Smooth muscle cell (in vitro differentiated cells): Measurements from ENCODE around the gene YIPF3. TPM values are rescaled to one million over a fixed set of nuclear protein-coding genes. Genes with fewer than 3 reads are reported as not detected.
A peak's percentile ranks its signal among the peaks of the same experiment; 100 is the strongest.

Experiments used
- DNase-seq: peaks from one replicate; lab custom pipeline; 2025; ENCODE audit not compliant: unreplicated experiment; lab: John Stamatoyannopoulos, UW
- H2AFZ ChIP-seq: fragments of 200-600 bp; sonication (generic); 2 replicates; pipeline ENCODE4 v1.6.0; 2016; ENCODE audit warnings: antibody characterized with exemption, low read depth, mild to moderate bottlenecking
- H3F3A ChIP-seq: fragments of 200-600 bp; sonication (generic); 2 replicates; pipeline ENCODE4 v1.6.0; 2017; ENCODE audit warnings: antibody characterized with exemption, low read depth
- H3K27ac ChIP-seq: fragments of 200-600 bp; sonication (generic); 2 replicates; pipeline ENCODE4 v1.5.1; 2016; ENCODE audit warnings: low read depth, mild to moderate bottlenecking
- H3K27me3 ChIP-seq: fragments of 200-600 bp; sonication (generic); 2 replicates; pipeline ENCODE4 v1.6.1; 2016; ENCODE audit warnings: low read depth, mild to moderate bottlenecking
- H3K36me3 ChIP-seq: fragments of 200-600 bp; sonication (generic); 2 replicates; pipeline ENCODE4 v1.5.1; 2016; ENCODE audit warnings: low read depth
- H3K4me1 ChIP-seq: fragments of 200-600 bp; sonication (generic); 2 replicates; pipeline ENCODE4 v1.5.1; 2016; ENCODE audit warnings: low read depth
- H3K4me2 ChIP-seq: fragments of 200-600 bp; sonication (generic); 2 replicates; pipeline ENCODE4 v1.6.0; 2016; ENCODE audit warnings: mild to moderate bottlenecking
- H3K4me3 ChIP-seq: fragments of 200-600 bp; sonication (generic); 2 replicates; pipeline ENCODE4 v1.5.1; 2016; ENCODE audit warnings: mild to moderate bottlenecking
- H3K79me2 ChIP-seq: fragments of 200-600 bp; sonication (generic); 2 replicates; pipeline ENCODE4 v1.6.0; 2016; ENCODE audit warnings: low read depth, mild to moderate bottlenecking
- H3K9ac ChIP-seq: fragments of 200-600 bp; sonication (generic); 2 replicates; pipeline ENCODE4 v1.6.0; 2016; ENCODE audit warnings: low read depth
- H3K9me3 ChIP-seq: fragments of 200-600 bp; sonication (generic); replicated peaks from 2 replicates; pipeline ENCODE4 v1.5.1; 2016; ENCODE audit warnings: low read depth
- H4K20me1 ChIP-seq: fragments of 200-600 bp; sonication (generic); 2 replicates; pipeline ENCODE4 v1.6.0; 2016; ENCODE audit warnings: low read depth
- CTCF ChIP-seq: fragments of 200-600 bp; sonication (generic); IDR thresholded peaks from 2 replicates; pipeline ENCODE4 v1.5.1; 2017; ENCODE audit warnings: borderline replicate concordance, mild to moderate bottlenecking, antibody characterized with exemption; ENCODE audit not compliant: insufficient read depth, poor library complexity, severe bottlenecking
- WGBS: methylation state at CpG from one replicate; pipeline ENCODE4 v1.1.7; 2016; ENCODE audit warnings: low lambda C conversion rate; 5-methylcytosine and 5-hydroxymethylcytosine counted together
- polyA plus RNA-seq: library from polyadenylated mRNA; unstranded; fragments of >200 nt; fragmentation: Nextera tagmentation; extraction: Ambion mirVana; gene quantifications from 2 replicates; pipeline ENCODE4 v1.2.1, GENCODE V29; 2016
- total RNA-seq: library from RNA; depleted of rRNA; stranded (reverse); fragments of >200 nt; gene quantifications from 2 replicates; pipeline ENCODE4 v1.2.3, GENCODE V29; 2014

YIPF3 gene
- total and polyA plus RNA-seq, 2 experiments from 2014 or later = 182 to 199 TPM

DNA sequence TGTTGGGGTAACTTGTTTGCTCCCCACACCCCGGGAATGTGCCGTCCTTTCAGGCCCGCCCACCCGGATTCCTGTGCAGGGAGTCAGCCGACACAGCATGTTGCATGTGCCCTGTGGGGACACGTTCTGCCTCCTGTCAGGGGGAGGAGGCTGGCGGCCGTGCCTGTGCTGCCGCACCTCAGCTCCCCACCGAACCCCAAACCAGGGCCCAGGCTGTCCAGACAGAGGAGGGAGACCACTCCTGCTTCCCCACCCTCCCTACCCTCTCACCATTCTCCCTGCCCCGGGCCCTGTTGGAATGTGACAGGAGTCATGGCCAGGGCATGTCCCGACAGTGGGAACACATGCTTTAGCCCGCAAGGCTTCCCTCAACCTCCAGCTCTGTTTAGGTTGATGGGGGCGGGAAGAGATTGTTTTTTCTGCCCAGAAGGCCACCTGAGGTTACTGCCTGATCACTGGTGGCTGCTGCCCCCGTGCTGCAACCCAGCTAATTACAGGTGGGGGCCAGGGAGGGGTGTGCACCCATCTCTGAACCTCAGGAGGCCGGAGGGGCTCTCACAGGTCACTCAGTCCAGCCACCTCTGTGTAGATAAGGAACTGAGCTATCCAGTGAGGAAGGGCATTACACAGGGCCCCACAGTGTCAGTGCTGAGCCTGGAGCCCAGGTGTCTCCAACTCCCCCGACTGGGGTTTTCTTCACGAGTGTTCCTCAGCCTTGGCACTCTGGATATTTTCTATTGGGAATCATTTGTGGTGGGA lies 20.2 kb downstream of the YIPF3 start:
- H3K4me3 ChIP-seq = no peak overlapping the region
- H3K9ac ChIP-seq = no peak overlapping the region

DNA sequence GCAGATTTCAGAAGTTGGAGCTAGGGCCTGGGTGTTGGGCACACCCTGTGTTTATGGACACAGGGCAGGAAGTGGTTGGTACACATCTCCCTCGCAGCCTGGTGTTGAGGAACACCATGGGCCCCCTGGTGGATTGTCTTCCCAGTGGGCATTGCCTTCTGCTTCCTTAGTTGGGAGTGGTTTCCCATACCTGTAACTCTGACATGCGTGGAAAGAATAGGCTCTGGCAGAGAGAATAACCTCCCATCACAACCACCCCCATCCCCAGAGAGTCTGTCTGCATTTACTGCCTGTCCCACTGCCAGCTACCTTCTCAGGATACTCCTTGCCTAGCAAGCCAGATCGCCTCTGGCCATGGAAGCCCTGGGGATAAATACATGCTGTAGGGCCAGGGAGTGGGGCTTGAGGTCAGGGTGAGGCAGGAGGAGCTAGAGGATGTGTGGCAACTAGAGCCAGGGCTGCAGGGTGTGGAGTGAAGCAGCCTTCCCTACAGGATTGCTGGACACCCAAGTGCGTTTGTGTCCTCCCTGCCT lies 21.3 kb downstream of the YIPF3 start:
- Histone ChIP-seq H3K79me2 (peaks cover 7% of the 10 kb centered on the region), H3K9me3 (no peaks in the 10 kb centered on the region), H3K9ac (no peak overlapping the region), H3K27ac (peak overlapping the region; percentile 78), H3F3A (no peaks in the 10 kb centered on the region), H2AFZ (no peak overlapping the region), H4K20me1 (no peaks in the 10 kb centered on the region), H3K27me3 (no peaks in the 10 kb centered on the region), H3K4me3 (no peak overlapping the region), H3K4me1 (peaks cover 23% of the 10 kb centered on the region), H3K4me2 (no peak overlapping the region), H3K36me3 (no peaks in the 10 kb centered on the region)
- peak; percentile 7 for TF ChIP-seq CTCF
- WGBS = 69% methylated on average over 4 of the region's 4 CpGs
- DNase-seq = no peak

More for the DNA sequence above, 20.2 kb downstream of the YIPF3 start:
- no peaks in the 10 kb centered on the region for H4K20me1 ChIP-seq
- H3K36me3 ChIP-seq = no peaks in the 10 kb centered on the region
- peaks cover 7% of the 10 kb centered on the region for H3K79me2 ChIP-seq
- peak overlapping the region; percentile 55 for H3K4me2 ChIP-seq
- H2AFZ ChIP-seq = no peak overlapping the region
- H3F3A ChIP-seq = no peaks in the 10 kb centered on the region
- H3K27ac ChIP-seq = peak overlapping the region; percentile 78
- WGBS = 31% methylated on average over 18 of the region's 18 CpGs
- no peaks in the 10 kb centered on the region for H3K9me3 ChIP-seq
- peak; percentile 57 for TF ChIP-seq CTCF
- H3K4me1 ChIP-seq = peaks cover 23% of the 10 kb centered on the region
- H3K27me3 ChIP-seq = no peaks in the 10 kb centered on the region
- DNase-seq = no peak

- Histone ChIP-seq H3K4me1 (peaks cover 23% of the 10 kb centered on the region), H2AFZ (no peak overlapping the region), H3K9me3 (no peaks in the 10 kb centered on the region), H3K9ac (no peak overlapping the region), H4K20me1 (no peaks in the 10 kb centered on the region), H3K79me2 (peaks cover 7% of the 10 kb centered on the region), H3K27me3 (no peaks in the 10 kb centered on the region), H3K4me2 (no peak overlapping the region), H3K36me3 (no peaks in the 10 kb centered on the region), H3F3A (no peaks in the 10 kb centered on the region), H3K27ac (no peak overlapping the region), H3K4me3 (no peak overlapping the region)
- TF ChIP-seq CTCF = no peak
- no peak for DNase-seq
- 94% methylated on average over 4 of the region's 4 CpGs for WGBS
These were observed 22.0 kb downstream of the YIPF3 start for GRCh38 chr6:43494766-43495165.

- Histone ChIP-seq H2AFZ (no peak overlapping the region), H3K9me3 (no peaks in the 10 kb centered on the region), H3K36me3 (no peaks in the 10 kb centered on the region), H3F3A (no peaks in the 10 kb centered on the region), H3K9ac (no peak overlapping the region), H3K4me3 (no peak overlapping the region), H3K27me3 (no peaks in the 10 kb centered on the region), H3K4me1 (peaks cover 23% of the 10 kb centered on the region), H4K20me1 (no peaks in the 10 kb centered on the region), H3K4me2 (no peak overlapping the region), H3K79me2 (peaks cover 7% of the 10 kb centered on the region), H3K27ac (peak overlapping the region; percentile 15)
- DNase-seq = no peak
- WGBS = 71% methylated on average over 6 of the region's 6 CpGs
- TF ChIP-seq CTCF = no peak
These were observed 22.4 kb downstream of the YIPF3 start for GRCh38 chr6:43494321-43494720.
